HG02759 (cell line): ENCODE results near the gene PKP3.

Source experiments
- ATAC-seq: cut with Tn5 transposase; IDR thresholded peaks from one replicate; pipeline ENCODE4 v1.9.1; 2021; ENCODE audit warnings: mild to moderate bottlenecking, moderate library complexity; ENCODE audit not compliant: unreplicated experiment

Gene PKP3

GRCh38 chr11:442611-443081, 48.6 kb downstream of the PKP3 start:
- ATAC-seq, result no peak

DNA sequence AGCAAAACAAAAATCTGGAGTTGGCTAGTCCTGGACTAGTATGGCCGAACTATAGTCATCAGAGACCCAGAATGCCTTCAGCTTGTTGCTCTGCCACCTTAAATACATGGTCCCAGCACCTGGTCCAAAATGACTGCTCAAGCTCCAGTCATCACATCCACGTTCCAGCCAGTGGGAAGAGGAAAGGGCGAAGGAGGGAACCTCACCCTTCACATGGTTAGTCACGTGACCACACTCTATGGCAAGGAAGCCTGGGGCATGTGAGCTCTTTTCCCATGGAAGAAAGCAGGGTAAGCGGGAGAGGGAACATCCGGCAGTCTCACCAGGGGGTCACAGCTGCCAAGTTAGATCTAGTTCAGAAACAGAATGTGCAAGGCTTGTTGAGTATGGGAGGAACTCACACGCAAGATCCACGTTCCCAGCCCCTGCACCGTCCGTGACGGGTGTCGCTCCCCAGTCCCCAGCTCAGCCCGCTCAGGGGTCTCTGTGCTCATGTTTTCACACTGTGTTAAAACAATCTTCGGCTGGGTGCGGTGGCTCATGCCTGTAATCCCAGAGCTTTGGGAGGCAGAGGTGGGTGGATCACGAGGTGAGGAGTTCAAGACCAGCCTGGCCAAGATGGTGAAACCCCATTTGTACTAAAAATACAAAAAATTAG, 49.7 kb downstream of the PKP3 start:
- no peak for ATAC-seq

- ATAC-seq, result no peak
Observed at GRCh38 chr11:444396-445144, 50.6 kb downstream of the PKP3 start.

GRCh38 chr11:445765-446588, 52.0 kb downstream of the PKP3 start:
- ATAC-seq, result no peak

GRCh38 chr11:446891-447290, 52.9 kb downstream of the PKP3 start:
- no peak for ATAC-seq

DNA sequence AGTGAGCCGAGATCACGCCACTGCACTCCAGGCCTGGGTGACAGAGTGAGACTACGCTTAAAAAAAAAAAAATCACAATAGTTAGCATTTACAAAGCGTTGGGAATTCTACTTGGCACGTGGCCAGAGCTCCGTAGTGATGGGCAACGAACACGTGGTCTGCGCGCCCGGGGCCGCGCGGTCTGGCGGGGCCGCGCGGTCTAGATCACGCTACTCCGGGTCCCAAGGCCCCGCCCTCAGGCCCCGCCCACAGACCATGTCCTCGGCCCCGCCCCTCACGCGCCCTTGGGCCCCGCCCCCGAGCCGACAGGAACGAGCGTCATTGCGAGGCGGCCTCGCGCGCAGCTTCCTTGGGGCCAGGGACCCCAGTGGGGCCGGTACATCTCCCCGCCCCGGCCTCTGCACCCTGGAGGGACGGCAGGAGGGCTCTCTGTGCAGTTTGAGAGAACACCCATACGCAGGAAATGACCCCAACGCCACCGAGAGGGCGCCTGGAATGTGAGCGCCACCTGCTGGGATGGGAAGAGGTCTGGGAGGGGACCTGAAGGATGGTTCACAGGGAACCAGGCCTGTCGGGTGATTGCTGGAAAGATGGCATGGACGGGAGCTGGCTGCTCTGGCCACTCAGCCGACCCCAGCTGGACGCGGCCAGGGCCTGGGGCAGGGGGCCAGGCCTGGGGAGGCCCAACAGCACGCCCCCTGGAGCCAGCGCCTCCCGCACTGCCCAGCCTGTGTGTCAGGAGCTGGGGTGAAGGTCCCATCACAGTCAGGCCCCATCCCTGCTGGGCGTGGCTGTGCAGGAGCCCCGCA, 54.1 kb downstream of the PKP3 start:
- peak; percentile 49 for ATAC-seq

- ATAC-seq, result peak; percentile 81
Observed at GRCh38 chr11:449889-450808, 56.1 kb downstream of the PKP3 start, which contains the start of gene PTDSS2. TSS of gene PTDSS2 (plus strand) at chr11:450279. CDS start at chr11:450456, 177 bp downstream.

GRCh38 chr11:450809-451451, 56.9 kb downstream of the PKP3 start:
- ATAC-seq, result peak; percentile 2

DNA sequence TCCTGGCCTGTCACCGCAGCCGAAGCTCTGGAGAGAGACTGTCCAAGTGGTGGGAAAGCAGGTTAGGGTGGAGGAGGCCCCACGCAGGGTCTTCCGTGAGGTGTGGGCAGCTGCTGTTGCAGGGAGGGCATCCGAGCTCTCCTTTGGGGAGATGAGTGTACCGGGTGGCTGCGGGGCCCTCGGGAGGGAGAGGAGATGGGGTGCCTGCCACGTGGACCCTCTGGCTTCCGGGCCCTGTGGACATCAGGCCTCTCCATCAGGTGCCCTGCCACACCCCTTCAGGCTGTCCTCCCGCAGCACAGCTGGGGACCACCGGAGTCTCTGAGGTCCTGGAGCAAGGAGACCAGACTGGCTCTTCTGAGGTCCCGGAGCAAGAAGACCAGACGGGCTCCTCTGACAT, 57.7 kb downstream of the PKP3 start:
- no peak for ATAC-seq

GRCh38 chr11:452203-452744, 58.3 kb downstream of the PKP3 start:
- ATAC-seq, result no peak

DNA sequence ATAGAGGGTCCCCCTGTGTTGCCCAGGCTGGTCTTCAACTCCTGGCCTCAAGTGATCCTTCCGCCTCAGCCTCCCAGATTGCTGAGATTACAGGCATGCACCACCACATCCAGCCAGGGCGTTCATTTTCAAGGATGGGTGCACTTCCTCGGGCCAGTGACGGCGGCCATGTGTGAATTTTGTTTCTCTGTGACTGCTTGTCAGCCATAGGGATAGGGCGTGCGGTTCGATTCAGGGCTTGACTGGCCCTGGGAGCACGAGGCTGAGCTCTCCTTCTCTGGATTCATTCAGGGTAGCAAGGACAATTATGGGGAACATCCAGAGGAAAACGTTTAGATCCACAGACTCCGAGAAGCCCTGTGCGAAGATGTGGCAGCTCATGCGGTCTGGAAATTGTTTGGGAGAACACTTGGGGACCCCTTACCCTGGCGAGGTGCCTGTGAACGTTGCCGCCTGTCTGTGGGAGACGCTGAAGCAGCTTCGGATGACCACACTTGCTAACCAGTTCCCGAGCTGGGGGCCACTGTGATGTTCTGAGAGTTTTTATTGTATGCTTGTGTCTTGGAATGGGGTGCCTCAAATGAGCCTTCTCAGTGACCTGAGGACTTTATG, 59.0 kb downstream of the PKP3 start:
- no peak for ATAC-seq

DNA sequence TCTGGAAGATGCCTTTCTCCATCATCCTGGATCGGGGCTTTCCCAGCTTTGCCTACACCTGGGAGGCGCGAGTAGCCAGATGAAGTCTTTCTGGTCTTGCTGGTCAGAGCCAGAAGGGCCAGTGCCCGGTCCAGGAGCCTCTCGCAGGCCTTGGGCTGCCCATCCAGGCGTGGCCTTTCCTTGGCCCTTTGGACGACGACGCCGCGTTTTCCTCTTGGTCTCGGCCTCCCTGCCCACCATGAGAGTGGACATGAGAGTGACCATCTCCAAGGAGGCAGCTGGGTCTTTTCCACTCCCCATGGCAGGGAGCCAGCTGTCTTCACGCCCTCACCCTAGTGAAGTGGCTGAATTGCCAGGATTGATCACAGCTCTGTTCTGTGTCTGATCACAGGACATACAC, 59.6 kb downstream of the PKP3 start:
- ATAC-seq, result no peak

DNA sequence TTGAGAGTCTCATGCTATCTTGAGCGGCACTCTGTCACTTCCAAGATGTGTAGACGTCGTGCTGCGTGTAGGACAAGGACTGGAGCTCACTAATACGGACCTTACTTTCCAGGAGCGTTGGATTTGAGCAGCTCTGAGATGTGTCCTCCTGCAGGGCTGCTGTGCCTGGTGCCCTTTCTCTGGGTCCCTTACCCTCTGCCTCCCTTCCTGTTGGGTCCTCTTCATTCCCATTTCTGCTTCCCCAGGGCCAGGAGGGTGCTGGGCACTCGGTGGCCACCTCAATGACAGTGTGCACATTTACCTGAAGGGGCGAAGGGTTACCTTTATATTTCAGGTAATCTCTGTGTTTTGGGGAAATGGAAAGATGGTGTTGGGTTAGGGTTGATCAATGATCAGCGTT, 60.0 kb downstream of the PKP3 start:
- no peak for ATAC-seq
